HG03469 (cell line): ENCODE data around the gene IQCK.

Experiments used
- ATAC-seq: cut with Tn5 transposase; IDR thresholded peaks from one replicate; pipeline ENCODE4 v1.9.1; 2021; ENCODE audit warnings: mild to moderate bottlenecking, moderate library complexity, moderate number of reproducible peaks; ENCODE audit not compliant: unreplicated experiment

The IQCK gene

GRCh38 chr16:19879241-19879792, 161.2 kb downstream of the IQCK start:
- ATAC-seq = no peak

DNA sequence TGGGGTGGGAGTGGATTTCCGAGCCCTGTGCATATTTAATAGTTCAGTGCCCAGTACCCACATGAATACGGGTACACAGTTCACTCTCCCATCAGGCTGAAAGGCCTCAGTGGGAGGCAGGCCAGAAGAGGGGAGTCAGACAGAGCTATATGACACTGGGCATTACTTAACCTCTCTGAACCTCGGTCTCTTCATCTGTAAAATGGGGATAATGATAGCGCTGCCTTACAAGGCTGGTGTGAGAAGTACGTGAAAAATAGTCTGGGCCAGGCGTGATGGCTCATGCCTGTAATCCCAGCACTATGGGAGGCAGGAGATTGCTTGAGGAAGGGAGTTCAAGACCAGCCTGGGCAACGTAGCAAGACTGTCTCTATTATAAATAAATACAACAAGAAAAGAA, 163.0 kb downstream of the IQCK start:
- ATAC-seq = no peak

DNA sequence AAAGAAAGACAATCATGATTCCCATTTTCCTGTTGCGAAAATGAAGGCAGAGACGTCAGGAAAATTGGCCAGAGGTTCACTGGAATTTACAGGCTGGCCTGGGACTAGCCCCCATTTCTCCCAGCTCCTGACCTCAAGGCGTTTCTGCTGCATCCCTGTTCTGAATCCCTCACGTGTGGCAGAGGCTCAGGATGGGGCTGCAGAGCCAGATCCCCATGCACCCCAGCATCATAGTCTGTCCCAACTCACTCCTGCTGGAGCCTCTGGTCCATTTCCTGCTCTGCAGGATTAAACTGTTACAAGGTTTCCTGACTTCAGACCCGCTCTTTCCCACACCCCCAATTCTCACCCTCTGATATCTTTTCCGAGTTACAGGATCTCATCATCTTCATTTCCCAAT, 163.7 kb downstream of the IQCK start:
- no peak for ATAC-seq

DNA sequence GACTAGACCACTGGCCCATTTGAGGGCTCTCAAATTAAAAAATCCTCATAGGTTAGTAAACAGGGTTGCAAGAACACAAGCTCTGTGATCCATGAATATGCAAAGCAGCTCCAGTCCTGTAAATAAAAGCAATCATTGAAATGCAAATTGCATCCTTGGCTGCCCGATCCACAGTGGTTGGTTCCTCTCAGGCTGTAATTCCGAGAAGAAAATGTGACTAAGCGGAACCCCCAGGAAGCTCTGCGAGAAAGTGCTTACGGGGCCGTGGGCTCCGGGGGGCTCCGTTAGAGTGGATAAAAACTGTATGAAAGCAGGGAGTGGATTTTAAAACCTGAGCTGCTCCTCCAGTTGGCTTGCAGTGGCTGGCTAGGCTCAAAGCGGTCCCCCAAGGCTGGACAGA, 164.1 kb downstream of the IQCK start:
- ATAC-seq = no peak

- no peak for ATAC-seq
Observed at GRCh38 chr16:19882646-19883045, 164.6 kb downstream of the IQCK start.

DNA sequence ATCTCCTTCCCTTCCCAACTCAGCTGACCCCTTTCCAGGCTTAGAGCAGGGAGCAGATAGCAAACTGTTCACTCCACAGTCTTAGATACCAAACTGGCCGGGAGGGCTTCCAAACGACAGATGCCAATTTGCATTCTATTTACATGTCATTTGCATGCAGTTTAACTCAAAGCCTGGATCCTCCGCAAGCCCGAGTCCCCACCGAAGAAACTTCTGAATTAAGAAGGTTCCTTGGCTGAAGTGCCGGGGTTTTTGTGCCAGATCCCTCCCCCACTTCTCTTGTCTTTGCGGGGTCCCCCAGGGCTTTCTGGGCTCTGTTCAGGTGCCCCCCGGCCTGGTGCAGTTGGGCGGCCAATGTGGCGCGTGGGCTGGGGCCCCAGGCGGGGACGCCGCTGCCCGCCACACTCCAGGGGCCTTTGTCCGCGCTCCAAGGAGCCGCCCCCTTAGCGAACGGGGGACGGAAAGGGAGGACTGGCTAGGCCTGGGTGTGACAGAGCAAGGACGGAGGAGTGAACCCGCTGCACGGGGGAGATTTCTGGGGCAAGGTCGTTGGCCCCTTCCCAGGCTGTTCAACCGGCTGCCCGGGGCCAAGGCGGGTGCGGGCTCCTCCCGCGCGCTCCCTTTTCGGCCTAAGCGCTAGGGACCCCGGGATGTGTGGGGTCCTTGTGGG, 165.4 kb downstream of the IQCK start:
- ATAC-seq = no peak

- no peak for ATAC-seq
Observed at GRCh38 chr16:19883966-19884485, 166.0 kb downstream of the IQCK start.

- ATAC-seq = no peak
Observed at GRCh38 chr16:19884611-19885450, 166.8 kb downstream of the IQCK start, which contains the start of gene GPRC5B. Gene GPRC5B (minus strand): TSS chr16:19884848. CDS start chr16:19872845, 12,003 bp downstream.

GRCh38 chr16:19885451-19886072, 167.5 kb downstream of the IQCK start:
- ATAC-seq = no peak

- no peak for ATAC-seq
Observed at GRCh38 chr16:19886073-19886941, 168.2 kb downstream of the IQCK start.

GRCh38 chr16:19888834-19889233, 170.8 kb downstream of the IQCK start:
- no peak for ATAC-seq

DNA sequence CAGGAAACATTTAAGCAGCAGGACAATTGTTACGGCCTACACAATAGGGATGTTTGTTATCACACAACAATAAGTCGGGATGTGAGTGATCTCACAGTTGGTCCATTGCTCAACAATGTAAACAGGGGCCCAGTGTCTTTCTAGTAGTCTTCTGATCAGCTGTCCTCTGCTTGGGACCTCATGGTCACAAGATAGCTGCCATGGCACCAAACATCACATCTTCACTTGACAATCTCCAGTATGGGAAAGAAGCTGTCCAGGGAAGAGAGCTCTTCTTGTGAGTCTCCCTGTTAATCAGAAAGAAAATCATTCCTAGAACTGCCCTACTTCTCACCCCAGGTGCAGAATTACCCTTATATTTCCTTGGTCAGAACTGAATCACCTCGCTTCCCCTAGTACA, 172.8 kb downstream of the IQCK start:
- no peak for ATAC-seq

- ATAC-seq = no peak
Observed at GRCh38 chr16:19892902-19893301, 174.8 kb downstream of the IQCK start.

DNA sequence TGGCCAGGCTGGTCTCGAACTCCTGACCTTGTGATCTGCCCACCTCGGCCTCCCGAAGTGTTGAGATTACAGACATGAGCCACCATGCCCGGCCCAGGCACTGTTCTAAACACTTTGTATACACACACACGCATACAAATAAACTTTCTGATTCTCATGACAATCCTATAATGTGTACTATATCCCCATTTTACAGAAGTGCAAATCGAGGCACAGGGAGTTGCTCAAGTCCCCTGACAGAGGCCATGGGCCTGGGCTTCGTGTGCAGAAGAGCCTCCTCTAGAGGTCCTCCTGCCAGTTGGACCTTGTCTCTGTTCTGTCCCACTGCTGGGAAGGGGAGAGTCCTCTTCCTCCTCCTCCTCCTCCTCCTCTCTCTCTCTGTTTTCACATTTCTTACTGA, 176.5 kb downstream of the IQCK start:
- ATAC-seq = no peak

GRCh38 chr16:19896951-19897350, 178.9 kb downstream of the IQCK start:
- no peak for ATAC-seq

DNA sequence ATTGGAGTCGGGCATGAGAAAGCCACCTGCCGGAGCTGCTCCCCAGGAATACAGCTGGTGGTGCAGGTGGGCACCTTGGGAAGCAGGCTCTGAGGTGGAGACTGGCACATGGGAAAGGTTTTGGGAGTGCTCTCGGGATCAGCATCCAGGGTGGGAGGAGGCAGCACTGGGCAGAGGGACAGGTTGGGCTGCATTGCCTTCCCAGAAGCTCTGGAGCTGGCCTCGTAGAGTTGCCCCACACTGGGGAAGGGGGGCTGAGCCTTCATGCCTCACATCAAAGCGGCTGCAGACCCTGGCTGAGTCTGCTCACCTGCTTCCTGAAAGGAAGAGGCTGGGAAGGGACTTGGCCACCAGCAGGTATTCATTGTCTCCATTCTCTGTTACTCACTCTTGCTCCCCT, 180.1 kb downstream of the IQCK start:
- ATAC-seq = no peak

- ATAC-seq = no peak
Observed at GRCh38 chr16:19898924-19899604, 181.0 kb downstream of the IQCK start.

GRCh38 chr16:19899605-19899955, 181.5 kb downstream of the IQCK start:
- no peak for ATAC-seq

- no peak for ATAC-seq
Observed at GRCh38 chr16:19901164-19901563, 183.1 kb downstream of the IQCK start.
